Lower lobe of right lung (tissue), 2 donors: ENCODE results near the gene ATP8B3. TPM values are rescaled to one million over a fixed set of nuclear protein-coding genes. Genes with fewer than 3 reads are reported as not detected.
"Not testable (repeated sequence)": the region's sequence is repeated elsewhere in the genome, so short reads cannot be mapped to it uniquely, and the experiment has no call there.

Experiments used
- ATAC-seq, 2 donors: fragments of 200-7000 bp; cut with Tn5 transposase; one replicate each; pipeline ENCODE4 v1.9.1; 2020 to 2022; ENCODE audit warnings: mild to moderate bottlenecking in 2 of 2, moderate library complexity in 2 of 2
- DNase-seq: peaks from one replicate; pipeline ENCODE4 v3.0.0-alpha.2; 2020
- H3K27ac ChIP-seq: fragments of 200-600 bp; one replicate; pipeline ENCODE4 v1.8.0; 2022
- H3K27me3 ChIP-seq: fragments of 200-600 bp; one replicate; pipeline ENCODE4 v1.8.0; 2022; ENCODE audit warnings: low read depth
- H3K36me3 ChIP-seq: fragments of 200-600 bp; one replicate; pipeline ENCODE4 v1.8.0; 2022; ENCODE audit warnings: mild to moderate bottlenecking
- H3K4me1 ChIP-seq: fragments of 200-600 bp; one replicate; pipeline ENCODE4 v1.8.0; 2022
- H3K4me3 ChIP-seq: fragments of 200-600 bp; one replicate; pipeline ENCODE4 v1.8.0; 2022; ENCODE audit warnings: mild to moderate bottlenecking
- H3K9me3 ChIP-seq: fragments of 200-600 bp; one replicate; pipeline ENCODE4 v1.8.0; 2022
- CTCF ChIP-seq: fragments of 200-600 bp; IDR thresholded peaks from one replicate; pipeline ENCODE4 v1.8.0; 2022; ENCODE audit warnings: antibody characterized with exemption, mild to moderate bottlenecking
- intact Hi-C: fragments of 100-400 bp; cut with DNase I; formaldehyde crosslinking; loops from one replicate; pipeline ENCODE4 v1.11.0; 2022
- total RNA-seq: library from RNA; stranded (reverse); fragmentation: NEBNext Ultra II Directional; extraction: Animal tissue kit (Norgen Biotek cat#: 25700); gene quantifications from one replicate; pipeline ENCODE4 v1.2.1, GENCODE V29; 2021
- donor health status: DM: no; HTN: yes; CAD: no; lungs with severe emphysema.

Gene ATP8B3
- total RNA-seq, 1 donor from 2014 or later = 2.1 TPM

GRCh38 chr19:1807030-1807694 lies 4.9 kb downstream of the ATP8B3 start:
- H3K9me3 ChIP-seq = no peaks in the 10 kb centered on the region
- H3K36me3 ChIP-seq = no peaks in the 10 kb centered on the region
- no peaks in the 10 kb centered on the region for H3K27me3 ChIP-seq
- H3K27ac ChIP-seq = no peak overlapping the region
- intact Hi-C loops = no loop called here
- TF ChIP-seq CTCF = no peak
- no peak overlapping the region for H3K4me3 ChIP-seq
- DNase-seq (no peak), ATAC-seq (no peak)
- no peaks in the 10 kb centered on the region for H3K4me1 ChIP-seq

DNA sequence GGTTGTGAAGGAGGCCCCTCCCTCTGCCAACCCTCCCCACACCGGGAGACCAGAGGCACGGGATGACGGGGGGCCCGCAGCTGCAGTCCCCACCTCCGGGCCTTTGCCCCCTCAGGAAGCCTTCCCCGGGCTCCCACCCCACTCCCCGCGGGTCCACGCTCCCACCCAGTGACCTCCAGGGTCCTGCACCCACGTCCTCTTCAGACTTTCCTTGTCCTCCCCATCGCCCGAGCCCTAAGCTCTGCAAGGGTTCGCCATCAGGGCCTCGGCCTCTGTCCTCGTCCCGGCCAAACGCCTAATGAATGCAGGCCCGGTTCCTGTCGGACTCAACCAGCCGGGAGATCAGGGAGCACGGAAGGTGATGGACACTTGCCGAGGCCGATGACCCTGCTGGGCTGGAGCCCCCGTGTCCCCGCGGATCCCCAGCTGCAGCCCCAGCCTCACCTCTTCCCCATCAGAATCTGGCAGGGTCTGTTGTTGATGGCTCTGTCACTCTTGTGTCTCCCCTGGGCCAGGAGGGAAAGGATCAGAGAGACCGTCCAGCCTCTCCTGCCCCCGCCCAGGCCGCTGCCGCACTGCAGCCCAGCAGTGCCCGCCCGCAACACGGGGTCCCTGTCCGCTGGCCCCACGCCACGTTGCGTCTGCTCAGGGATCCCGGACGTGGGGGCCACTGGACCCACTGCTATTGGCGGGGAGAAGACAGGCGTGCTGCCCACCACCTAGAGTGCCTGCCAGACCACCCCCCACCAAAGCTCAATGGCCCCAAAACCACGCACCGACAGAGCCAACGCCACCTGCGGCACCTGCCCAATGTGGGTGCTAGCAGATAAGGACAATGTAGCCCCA lies 5.7 kb downstream of the ATP8B3 start:
- TF ChIP-seq CTCF = no peak
- no peak for DNase-seq
- no peak for ATAC-seq

DNA sequence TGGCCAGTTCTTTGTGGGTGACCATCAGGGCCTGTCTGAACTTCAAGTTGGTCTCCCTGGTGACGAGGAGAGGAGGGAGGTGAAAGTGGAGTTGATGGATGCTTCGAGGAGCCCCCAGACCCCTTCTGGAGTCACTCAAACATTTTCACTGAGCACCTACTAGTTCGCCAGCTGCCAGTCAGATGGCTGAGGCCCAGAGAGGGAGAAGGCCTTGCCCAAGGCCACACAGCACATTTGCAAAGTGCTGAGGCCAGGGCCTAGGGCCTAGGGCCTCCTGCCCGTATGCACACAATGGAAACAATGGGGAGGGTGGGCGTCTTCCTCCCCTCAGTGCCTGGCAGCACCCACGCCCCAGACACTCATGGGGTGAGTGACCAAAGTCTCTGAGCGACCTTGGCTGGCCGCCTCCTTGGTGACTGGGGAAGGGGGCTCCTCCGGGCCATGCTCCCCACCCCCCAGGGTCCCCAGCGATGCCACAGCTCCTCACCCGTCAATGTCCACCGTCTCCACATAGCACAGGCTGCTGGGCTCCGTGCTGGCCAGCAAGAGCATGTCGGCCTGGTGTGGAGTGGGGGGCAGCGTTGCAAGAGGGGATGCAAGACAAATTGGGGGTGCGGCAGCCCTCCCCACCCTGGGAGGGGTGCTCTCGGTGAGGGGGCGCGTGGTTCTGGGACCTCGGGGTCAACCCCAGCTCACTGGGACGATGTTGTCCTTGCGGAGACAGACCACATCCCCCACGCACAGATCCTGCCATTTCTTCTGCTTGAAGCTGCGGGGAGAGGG lies 6.5 kb downstream of the ATP8B3 start:
- DNase-seq (no peak), ATAC-seq (no peak)
- intact Hi-C loops = no loop called here

More for the DNA sequence above, 5.7 kb downstream of the ATP8B3 start:
- intact Hi-C loops = no loop called here
- Histone ChIP-seq H3K36me3 (no peaks in the 10 kb centered on the region), H3K4me1 (no peaks in the 10 kb centered on the region), H3K4me3 (no peak overlapping the region), H3K27ac (no peak overlapping the region), H3K27me3 (no peaks in the 10 kb centered on the region), H3K9me3 (no peaks in the 10 kb centered on the region)

GRCh38 chr19:1804858-1805257 lies 7.2 kb downstream of the ATP8B3 start:
- Histone ChIP-seq H3K36me3 (no peaks in the 10 kb centered on the region), H3K9me3 (no peaks in the 10 kb centered on the region), H3K4me3 (no peak overlapping the region), H3K27me3 (no peaks in the 10 kb centered on the region), H3K4me1 (no peaks in the 10 kb centered on the region), H3K27ac (no peak overlapping the region)
- DNase-seq (no peak), ATAC-seq (no peak)
- intact Hi-C loops = no loop called here
- no peak for TF ChIP-seq CTCF

More for the DNA sequence above, 6.5 kb downstream of the ATP8B3 start:
- no peaks in the 10 kb centered on the region for H3K27me3 ChIP-seq
- H3K9me3 ChIP-seq = no peaks in the 10 kb centered on the region
- no peaks in the 10 kb centered on the region for H3K36me3 ChIP-seq
- H3K27ac ChIP-seq = no peak overlapping the region
- H3K4me1 ChIP-seq = no peaks in the 10 kb centered on the region
- no peak overlapping the region for H3K4me3 ChIP-seq
- no peak for TF ChIP-seq CTCF

- TF ChIP-seq CTCF = no peak
- Histone ChIP-seq H3K4me1 (no peaks in the 10 kb centered on the region), H3K27ac (no peak overlapping the region), H3K27me3 (peaks cover 14% of the 10 kb centered on the region), H3K36me3 (no peaks in the 10 kb centered on the region), H3K4me3 (no peak overlapping the region), H3K9me3 (no peaks in the 10 kb centered on the region)
- DNase-seq (no peak), ATAC-seq (no peak)
- intact Hi-C loops = no loop called here
Observed at GRCh38 chr19:1799695-1800342, 12.3 kb downstream of the ATP8B3 start.

- DNase-seq, intact Hi-C loops, H3K27ac ChIP-seq, ATAC-seq, H3K9me3 ChIP-seq, H3K36me3 ChIP-seq, H3K4me3 ChIP-seq, H3K4me1 ChIP-seq: not testable (repeated sequence)
- peaks cover 19% of the 10 kb centered on the region for H3K27me3 ChIP-seq
Observed at GRCh38 chr19:1797313-1797712, 14.8 kb downstream of the ATP8B3 start.
